Fibroblast of the conjunctiva (primary cell): ENCODE data around the gene KDM5B.
"Not testable (repeated sequence)": the region's sequence is repeated elsewhere in the genome, so short reads cannot be mapped to it uniquely, and the experiment has no call there.

ENCODE experiments used
- DNase-seq: peaks from one replicate; pipeline ENCODE4 v3.0.0-alpha.2; 2010; ENCODE audit warnings: low read depth

The KDM5B gene

DNA sequence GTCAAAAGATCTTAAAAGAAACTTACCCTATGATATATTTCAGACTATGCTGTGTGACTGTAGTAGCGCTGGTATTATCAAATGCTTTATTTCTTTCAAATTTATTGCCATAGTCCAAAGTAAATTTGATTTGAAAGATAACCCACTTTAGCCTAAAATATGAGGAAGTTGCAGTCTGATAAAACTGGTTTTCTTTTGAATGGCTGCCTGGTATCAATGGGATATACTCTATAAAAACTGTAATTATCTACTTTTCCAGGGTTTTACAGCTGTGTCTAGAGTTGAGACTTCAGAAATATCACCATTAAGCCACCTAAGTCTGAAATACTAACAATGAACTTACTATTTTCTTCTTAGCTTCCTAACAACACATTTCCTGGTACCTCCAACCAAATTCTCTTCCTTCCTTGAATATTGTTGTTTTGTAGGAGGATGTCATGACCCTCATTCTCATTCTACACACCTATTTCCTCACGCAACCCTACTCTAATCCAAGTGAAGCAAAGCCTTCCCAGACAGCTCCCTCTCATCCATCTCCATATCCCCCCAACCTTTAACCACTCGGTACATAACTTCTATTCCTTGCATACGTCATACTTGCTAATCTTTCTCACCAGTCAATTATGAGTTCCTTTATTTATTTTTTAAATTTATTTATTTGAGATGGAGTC is 17.0 kb downstream of the KDM5B start:
- DNase-seq, result no peak

DNA sequence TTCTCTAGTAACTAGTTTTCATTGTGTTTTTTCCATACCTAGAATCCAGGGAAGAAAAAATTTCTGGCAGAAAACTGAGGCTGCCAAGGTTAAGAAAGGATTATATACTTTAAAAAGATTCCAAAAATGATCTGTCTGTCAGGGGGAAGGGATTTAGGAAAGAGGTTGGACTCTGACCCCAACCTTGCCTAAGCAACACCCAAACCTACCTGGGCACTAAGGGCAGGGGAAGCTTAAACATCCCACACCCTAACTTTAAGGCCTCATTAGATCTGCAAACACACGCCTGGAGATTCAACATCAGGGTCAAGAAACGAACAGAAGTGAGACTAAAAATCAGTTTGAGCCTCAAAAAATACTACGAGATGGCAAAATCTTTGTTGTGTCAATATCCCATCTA is 19.4 kb downstream of the KDM5B start:
- no peak for DNase-seq

DNA sequence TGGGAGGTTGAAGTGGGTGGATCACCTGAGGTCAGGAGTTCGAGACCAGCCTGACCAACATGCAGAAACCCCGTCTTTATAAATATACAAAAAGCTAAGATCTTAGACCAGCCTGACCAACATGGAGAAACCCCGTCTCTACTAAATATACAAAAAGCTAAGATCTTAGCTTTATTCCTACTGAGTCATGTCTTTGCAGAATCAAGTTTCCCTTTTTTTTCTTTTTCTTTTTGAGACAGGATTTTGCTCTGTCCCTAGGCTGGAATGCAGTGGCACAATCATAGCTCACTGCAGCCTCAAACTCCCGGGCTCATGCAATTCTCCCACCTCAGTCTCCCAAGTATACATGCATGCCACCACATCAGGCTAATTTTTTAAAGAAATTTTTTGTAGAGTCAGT is 21.4 kb downstream of the KDM5B start:
- no peak for DNase-seq

- no peak for DNase-seq
These were observed 27.0 kb downstream of the KDM5B start for GRCh38 chr1:202781180-202781579.

DNA sequence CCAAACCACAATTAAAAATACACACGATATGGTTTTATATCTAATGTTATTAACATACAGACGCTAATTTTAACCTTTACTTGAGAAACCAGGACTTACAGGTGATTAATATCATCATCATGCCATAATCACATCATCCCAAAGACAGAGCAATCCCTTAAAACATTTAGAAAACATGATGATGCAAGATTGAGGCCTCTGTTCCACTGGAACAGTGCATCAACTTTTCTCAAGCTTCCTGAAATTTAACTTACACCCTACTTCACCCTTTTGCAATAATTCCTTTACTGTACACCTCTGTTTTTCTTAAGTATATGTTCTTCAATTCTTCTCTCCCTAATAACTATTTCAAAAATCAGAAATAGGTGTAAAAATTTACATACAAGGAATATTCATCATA is 38.1 kb downstream of the KDM5B start:
- no peak for DNase-seq

- DNase-seq, result no peak
These were observed 42.5 kb downstream of the KDM5B start for GRCh38 chr1:202765721-202766120.

- no peak for DNase-seq
These were observed 46.2 kb downstream of the KDM5B start for GRCh38 chr1:202762019-202762418.

DNA sequence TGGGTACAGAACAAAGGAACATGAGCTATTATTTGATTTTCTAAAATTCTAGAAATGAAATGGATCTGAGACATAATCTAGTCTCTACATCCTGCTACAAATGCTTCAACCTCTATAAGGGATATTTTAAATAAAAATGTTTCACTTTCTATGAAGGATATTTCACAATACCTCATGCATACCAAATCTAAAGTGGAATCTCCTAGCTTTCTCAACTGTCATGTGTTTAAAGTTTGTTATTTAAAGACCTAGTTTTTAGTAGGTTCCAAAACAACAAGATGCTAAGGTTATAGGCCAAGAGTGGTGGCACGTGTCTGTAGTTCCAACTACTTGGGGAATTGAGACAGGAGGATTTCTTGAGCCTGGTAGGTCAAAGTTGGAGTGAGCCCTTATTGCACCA is 47.6 kb downstream of the KDM5B start:
- no peak for DNase-seq

DNA sequence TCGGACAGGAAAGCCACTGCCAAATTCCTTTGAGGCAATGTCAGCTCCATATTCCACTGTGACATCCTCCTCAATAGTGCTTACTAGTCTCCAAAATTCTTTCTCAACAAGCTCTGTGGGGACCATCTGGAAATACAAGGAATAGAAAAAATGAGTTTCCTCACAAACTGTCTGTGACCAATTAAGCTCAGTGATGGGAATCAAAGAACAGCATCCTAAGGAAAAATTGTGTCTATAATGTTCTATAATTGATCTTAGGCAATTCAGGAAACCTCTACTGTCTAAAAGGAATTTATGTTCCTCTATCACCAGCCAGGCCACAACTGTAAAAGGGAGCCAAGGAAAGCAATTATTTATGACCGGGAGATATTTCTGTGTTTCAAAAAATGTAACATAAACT is 51.8 kb downstream of the KDM5B start:
- no peak for DNase-seq

DNA sequence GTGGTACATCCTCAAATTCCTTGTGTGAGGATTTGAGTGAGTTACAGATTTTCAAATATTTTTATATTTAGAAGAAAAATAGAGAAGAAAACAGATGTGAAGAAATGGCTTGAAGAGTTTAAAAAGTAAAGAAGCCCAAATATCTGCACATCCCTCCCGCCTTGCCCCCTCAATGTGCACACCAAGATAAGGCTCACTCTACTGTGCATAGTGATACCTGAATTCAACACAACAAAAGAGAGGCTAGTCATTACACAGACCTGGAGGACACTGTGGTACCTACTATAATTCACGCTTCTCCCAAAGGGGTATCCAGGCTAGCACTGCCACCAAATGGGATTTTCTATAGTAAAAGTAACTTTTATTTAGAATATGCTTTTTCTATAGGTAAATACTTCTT is 53.9 kb downstream of the KDM5B start:
- DNase-seq, result no peak

GRCh38 chr1:202752774-202753173 is 55.4 kb downstream of the KDM5B start:
- no peak for DNase-seq

DNA sequence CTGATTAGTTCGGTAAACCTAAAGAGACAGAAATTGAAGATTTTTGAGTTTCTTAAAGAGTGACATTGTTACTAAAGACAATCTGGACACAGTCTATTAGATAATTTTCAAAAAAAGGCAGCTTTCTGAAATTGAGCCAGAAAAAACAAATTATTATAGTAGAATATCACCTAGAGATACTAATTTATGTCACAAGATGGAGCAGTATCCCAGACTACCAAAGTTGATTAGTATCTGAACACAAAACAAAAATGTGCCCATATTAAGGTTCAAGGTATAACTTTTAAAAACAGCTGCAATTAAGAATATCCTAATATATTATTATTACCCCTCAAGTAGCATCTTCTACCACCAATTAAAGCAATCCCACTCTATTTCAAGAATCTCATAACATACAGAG is 57.5 kb downstream of the KDM5B start:
- DNase-seq, result no peak

DNA sequence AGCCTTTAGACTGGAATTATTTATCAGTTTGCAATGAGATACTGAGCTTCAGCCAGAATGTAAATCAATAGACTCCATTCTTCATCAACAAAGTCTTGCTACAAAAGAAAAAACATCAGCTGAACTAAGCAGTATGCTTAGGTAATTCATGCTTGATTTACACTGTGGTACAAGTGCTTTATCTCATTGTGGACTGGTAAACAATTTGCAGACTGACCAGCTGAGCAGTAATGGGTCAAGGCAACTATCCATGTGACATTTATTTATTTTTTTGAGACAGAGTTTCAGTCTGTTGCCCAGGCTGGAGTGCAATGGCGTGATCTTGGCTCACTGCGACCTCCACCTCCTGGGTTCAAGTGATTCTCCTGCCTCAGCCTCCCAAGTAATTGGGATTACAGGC is 58.2 kb downstream of the KDM5B start:
- no peak for DNase-seq

DNA sequence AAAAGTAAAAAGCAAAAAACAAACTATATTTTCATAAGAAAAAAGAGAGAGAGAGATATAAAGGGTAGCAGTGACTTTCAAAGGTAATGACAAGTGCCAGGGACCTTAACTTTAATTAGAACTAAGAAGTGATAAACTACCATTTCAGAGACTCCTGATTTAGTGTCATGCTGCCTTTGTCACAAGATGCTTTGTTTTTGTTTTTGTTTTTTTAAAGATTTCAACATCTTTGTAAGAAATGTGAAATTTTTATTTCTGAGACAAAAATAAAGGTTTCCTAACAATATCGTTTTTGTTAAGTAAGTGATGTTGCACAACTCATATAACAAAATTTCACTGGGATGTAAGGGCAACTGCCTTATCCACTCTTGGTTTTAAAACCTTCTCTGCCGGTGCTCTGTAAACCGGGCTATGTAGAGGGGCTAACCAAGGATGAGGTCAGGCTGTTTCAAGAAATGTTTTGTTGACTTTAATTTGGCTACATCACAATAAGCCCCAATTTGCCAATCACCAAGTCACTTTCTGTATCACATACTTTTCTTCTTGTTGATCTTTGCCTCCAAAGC is 62.8 kb downstream of the KDM5B start:
- no peak for DNase-seq

- DNase-seq, result not testable (repeated sequence)
These were observed 63.5 kb downstream of the KDM5B start for GRCh38 chr1:202744770-202745169.

DNA sequence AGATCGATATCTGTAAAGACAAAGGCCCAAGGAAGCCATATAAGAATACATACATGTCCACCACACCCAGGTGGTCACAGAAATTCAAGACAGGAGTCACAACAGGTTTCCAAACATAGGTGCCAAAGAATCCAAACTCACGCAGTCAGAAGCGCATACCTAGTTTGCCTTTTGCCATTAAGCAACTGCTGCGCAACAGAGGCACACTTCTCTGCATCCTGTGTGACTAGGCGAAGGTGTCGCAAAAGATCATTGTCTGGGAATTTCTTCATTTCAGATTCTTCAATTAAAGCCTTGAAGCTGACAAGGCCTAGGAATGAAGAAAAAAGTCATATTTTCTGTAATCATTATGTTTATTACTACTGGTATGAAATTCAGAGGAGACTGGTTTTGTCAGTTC is 65.7 kb downstream of the KDM5B start:
- no peak for DNase-seq

DNA sequence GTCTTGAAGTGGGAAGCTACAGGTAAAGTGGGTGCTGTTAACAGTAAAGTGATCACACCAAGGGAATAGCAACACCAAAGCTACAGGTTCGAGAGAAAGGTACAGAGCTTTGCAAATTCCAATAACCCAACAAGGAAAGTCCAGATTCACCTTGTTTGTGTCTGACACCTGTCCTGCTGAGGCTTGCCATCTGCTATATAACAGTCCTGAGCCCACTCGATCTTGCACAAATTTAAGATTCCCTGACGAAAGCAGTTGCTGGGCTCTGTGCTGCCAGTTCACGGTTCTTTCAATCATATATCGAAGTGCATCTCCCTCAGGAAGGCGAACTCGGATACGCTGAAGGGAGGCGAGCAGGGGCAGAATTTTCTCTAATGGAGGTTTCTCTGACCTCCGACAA is 75.0 kb downstream of the KDM5B start:
- no peak for DNase-seq

- DNase-seq, result no peak
These were observed 79.3 kb downstream of the KDM5B start for GRCh38 chr1:202728951-202729350.

DNA sequence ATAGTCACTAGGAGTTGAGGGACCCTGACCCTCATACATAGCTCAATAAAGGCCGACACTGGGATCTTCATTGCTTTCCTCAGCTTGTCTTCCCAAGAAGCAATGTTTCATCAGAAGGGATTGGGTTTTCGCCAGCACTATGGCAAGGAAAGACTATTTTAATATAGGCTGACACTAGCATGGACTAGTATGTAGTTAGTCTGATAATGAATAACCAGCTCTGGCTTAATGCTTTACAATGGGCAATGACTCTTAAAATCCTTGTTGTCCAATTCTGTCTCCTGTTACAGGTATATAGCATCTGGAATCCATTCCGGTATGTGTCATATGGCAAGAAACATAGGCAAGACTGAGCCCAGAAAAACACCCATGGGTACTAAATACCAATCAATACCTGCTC is 82.7 kb downstream of the KDM5B start:
- no peak for DNase-seq

DNA sequence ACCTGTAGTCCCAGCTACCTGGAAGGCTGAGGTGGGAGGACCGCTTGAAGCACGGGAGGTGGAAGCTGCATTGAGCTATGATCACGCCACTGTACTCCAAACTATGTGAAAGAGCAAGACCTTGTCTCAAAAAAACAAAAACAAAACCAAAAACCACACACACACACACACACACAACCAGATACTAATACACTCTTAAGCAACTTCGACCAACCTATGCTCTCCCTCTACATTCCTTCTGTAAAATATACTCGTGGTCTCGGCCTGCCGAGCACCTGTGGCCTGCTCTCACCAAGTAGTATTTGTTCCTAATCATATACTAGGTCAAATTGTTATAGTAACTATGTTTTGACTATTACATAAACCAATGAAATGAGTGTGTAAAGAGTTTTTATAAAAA is 84.5 kb downstream of the KDM5B start:
- no peak for DNase-seq

DNA sequence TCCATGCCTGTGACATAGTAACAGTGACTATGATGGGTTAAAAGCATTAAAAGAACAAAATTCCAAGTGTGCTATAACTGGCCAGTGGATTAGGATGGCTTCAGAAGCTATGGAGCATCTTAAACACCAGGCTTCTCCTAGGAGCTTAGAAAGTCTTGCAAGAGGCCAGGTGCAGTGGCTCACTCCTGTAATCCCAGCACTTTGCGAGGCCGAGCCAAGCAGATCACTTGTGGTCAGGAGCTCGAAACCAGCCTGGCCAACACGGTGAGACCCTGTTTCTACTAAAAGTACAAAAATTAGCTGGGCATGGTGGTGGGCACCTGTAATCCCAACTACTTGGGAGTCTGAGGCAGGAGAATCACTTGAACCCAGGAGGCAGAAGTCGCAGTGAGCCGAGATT is 85.2 kb downstream of the KDM5B start:
- not testable (repeated sequence) for DNase-seq

GRCh38 chr1:202716654-202717053 is 91.6 kb downstream of the KDM5B start:
- no peak for DNase-seq

DNA sequence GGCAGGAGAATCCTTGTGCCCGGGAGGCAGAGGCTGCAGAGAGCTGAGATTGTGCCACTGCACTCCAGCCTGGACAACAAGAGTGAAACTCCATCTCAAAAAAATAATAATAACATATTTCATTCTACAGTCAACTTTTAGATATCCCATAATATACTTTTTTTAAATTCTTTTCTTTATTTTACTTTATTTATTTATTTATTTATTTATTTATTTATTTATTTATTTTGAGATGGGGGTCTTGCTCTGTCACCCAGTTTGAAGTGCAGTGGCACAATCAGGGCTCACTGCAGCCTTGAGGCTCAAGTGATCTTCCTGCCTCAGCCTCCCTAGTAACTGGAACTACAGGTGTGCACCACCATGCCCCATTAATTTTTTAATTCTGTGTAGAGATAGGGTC is 94.0 kb downstream of the KDM5B start:
- not testable (repeated sequence) for DNase-seq

GRCh38 chr1:202713110-202713509 is 95.1 kb downstream of the KDM5B start:
- no peak for DNase-seq
